Neural progenitor cell (in vitro differentiated cells): ENCODE data around the gene SLC5A11. TPM values are rescaled to one million over a fixed set of nuclear protein-coding genes. Genes with fewer than 3 reads are reported as not detected.

ENCODE experiments used
- DNase-seq: peaks from one replicate; pipeline ENCODE4 v3.0.0-alpha.2; 2016; ENCODE audit warnings: low spot score
- H2AFZ ChIP-seq: fragments of 200-600 bp; sonication (generic); replicated peaks from 2 replicates; pipeline ENCODE4 v1.6.1; 2016; ENCODE audit warnings: antibody characterized with exemption
- H3F3A ChIP-seq: fragments of 200-600 bp; sonication (generic); 2 replicates; pipeline ENCODE4 v1.6.1; 2016; ENCODE audit warnings: antibody characterized with exemption, low read depth
- H3K27ac ChIP-seq: fragments of 200-600 bp; sonication (generic); 2 replicates; pipeline ENCODE4 v1.5.1; 2016; ENCODE audit warnings: mild to moderate bottlenecking
- H3K27me3 ChIP-seq: fragments of 200-600 bp; sonication (generic); 2 replicates; pipeline ENCODE4 v1.6.1; 2016; ENCODE audit warnings: mild to moderate bottlenecking, moderate library complexity
- H3K36me3 ChIP-seq: fragments of 200-600 bp; sonication (generic); 2 replicates; pipeline ENCODE4 v1.5.1; 2016
- H3K4me1 ChIP-seq: fragments of 200-600 bp; sonication (generic); 2 replicates; pipeline ENCODE4 v1.6.1; 2016; ENCODE audit warnings: mixed run types
- H3K4me2 ChIP-seq: fragments of 200-600 bp; sonication (generic); 2 replicates; pipeline ENCODE4 v1.6.1; 2016
- H3K4me3 ChIP-seq: fragments of 200-600 bp; sonication (generic); 2 replicates; pipeline ENCODE4 v1.5.1; 2016
- H3K79me2 ChIP-seq: fragments of 200-600 bp; sonication (generic); 2 replicates; pipeline ENCODE4 v1.6.1; 2016; ENCODE audit warnings: low read depth
- H3K9ac ChIP-seq: fragments of 200-600 bp; sonication (generic); 2 replicates; pipeline ENCODE4 v1.6.1; 2016
- H3K9me3 ChIP-seq: fragments of 200-600 bp; sonication (generic); 2 replicates; pipeline ENCODE4 v1.5.1; 2016; ENCODE audit warnings: low read depth
- H4K20me1 ChIP-seq: fragments of 200-600 bp; sonication (generic); 2 replicates; pipeline ENCODE4 v1.6.1; 2016; ENCODE audit warnings: low read depth
- H3K27ac Mint-ChIP-seq: 3 replicates; pipeline ENCODE4 v1.8.0; 2021; ENCODE audit warnings: mixed read lengths
- H3K27me3 Mint-ChIP-seq: 2 replicates; pipeline ENCODE4 v1.8.0; 2022; ENCODE audit warnings: low read depth, mild to moderate bottlenecking, inconsistent platforms, moderate library complexity, mixed read lengths; ENCODE audit not compliant: insufficient read depth
- H3K36me3 Mint-ChIP-seq: 3 replicates; pipeline ENCODE4 v1.8.0; 2021; ENCODE audit warnings: mixed read lengths
- H3K4me1 Mint-ChIP-seq: 3 replicates; pipeline ENCODE4 v1.8.0; 2021; ENCODE audit warnings: mixed read lengths
- H3K4me3 Mint-ChIP-seq: 3 replicates; pipeline ENCODE4 v1.8.0; 2021; ENCODE audit warnings: mild to moderate bottlenecking, moderate library complexity, mixed read lengths
- H3K9me3 Mint-ChIP-seq: 3 replicates; pipeline ENCODE4 v1.8.0; 2020; ENCODE audit warnings: mixed read lengths
- CTCF ChIP-seq: fragments of 200-600 bp; sonication (generic); IDR thresholded peaks from 2 replicates; pipeline ENCODE4 v1.5.1; 2017; ENCODE audit warnings: antibody characterized with exemption, mild to moderate bottlenecking
- EZH2 ChIP-seq: fragments of 200-600 bp; sonication (generic); IDR thresholded peaks from 2 replicates; pipeline ENCODE4 v1.6.1; 2017; ENCODE audit warnings: antibody characterized with exemption, mild to moderate bottlenecking, moderate library complexity
- EZH2phosphoT487 ChIP-seq: fragments of 200-600 bp; sonication (generic); IDR thresholded peaks from 2 replicates; pipeline ENCODE4 v1.6.1; 2017; ENCODE audit warnings: antibody characterized with exemption
- total RNA-seq: library from RNA; depleted of rRNA; stranded (reverse); fragments of >200 nt; gene quantifications from 2 replicates; pipeline ENCODE4 v1.2.3, GENCODE V29; 2015; ENCODE audit warnings: low replicate concordance

Gene SLC5A11
- total RNA-seq, 1 donor from 2014 or later: not detected

- no peak overlapping the region for H3K27ac ChIP-seq
- no peaks in the 10 kb centered on the region for H3K4me1 ChIP-seq
- no peak overlapping the region for H3K27ac Mint-ChIP-seq
- no peaks in the 10 kb centered on the region for H3K36me3 ChIP-seq
- H3K27me3 Mint-ChIP-seq: peaks cover 2% of the 10 kb centered on the region
- H3K4me2 ChIP-seq: no peak overlapping the region
- no peaks in the 10 kb centered on the region for H3K79me2 ChIP-seq
- no peaks in the 10 kb centered on the region for H3F3A ChIP-seq
- no peaks in the 10 kb centered on the region for H3K9me3 Mint-ChIP-seq
- H3K9me3 ChIP-seq: no peaks in the 10 kb centered on the region
- DNase-seq: no peak
- H2AFZ ChIP-seq: no peak overlapping the region
- no peaks in the 10 kb centered on the region for H4K20me1 ChIP-seq
- no peaks in the 10 kb centered on the region for H3K4me1 Mint-ChIP-seq
- H3K36me3 Mint-ChIP-seq: no peaks in the 10 kb centered on the region
- no peak overlapping the region for H3K9ac ChIP-seq
- TF ChIP-seq CTCF (no peak), EZH2phosphoT487 (no peak), EZH2 (no peak)
- no peak overlapping the region for H3K4me3 ChIP-seq
- no peak overlapping the region for H3K4me3 Mint-ChIP-seq
- H3K27me3 ChIP-seq: no peaks in the 10 kb centered on the region
These were observed 7.1 kb upstream of the SLC5A11 start for GRCh38 chr16:24838554-24839266.

GRCh38 chr16:24839347-24839972 is 6.3 kb upstream of the SLC5A11 start:
- Histone ChIP-seq H3K36me3 (no peaks in the 10 kb centered on the region), H3K4me2 (no peak overlapping the region), H3K9me3 (no peaks in the 10 kb centered on the region), H3F3A (no peaks in the 10 kb centered on the region), H4K20me1 (no peaks in the 10 kb centered on the region), H3K27ac (no peak overlapping the region), H3K4me1 (no peaks in the 10 kb centered on the region), H3K27me3 (no peaks in the 10 kb centered on the region), H3K79me2 (no peaks in the 10 kb centered on the region), H2AFZ (no peak overlapping the region), H3K9ac (no peak overlapping the region), H3K4me3 (no peak overlapping the region)
- no peaks in the 10 kb centered on the region for H3K36me3 Mint-ChIP-seq
- no peak for DNase-seq
- H3K4me1 Mint-ChIP-seq: no peaks in the 10 kb centered on the region
- H3K27ac Mint-ChIP-seq: no peak overlapping the region
- no peak overlapping the region for H3K4me3 Mint-ChIP-seq
- no peaks in the 10 kb centered on the region for H3K9me3 Mint-ChIP-seq
- H3K27me3 Mint-ChIP-seq: peaks cover 2% of the 10 kb centered on the region
- TF ChIP-seq CTCF: no peak
- no peak for TF ChIP-seq EZH2phosphoT487
- TF ChIP-seq EZH2: no peak

- Histone ChIP-seq H2AFZ (no peak overlapping the region), H3K27ac (no peak overlapping the region), H3K27me3 (no peaks in the 10 kb centered on the region), H3K9me3 (no peaks in the 10 kb centered on the region), H3K9ac (no peak overlapping the region), H3F3A (no peaks in the 10 kb centered on the region), H4K20me1 (no peaks in the 10 kb centered on the region), H3K36me3 (no peaks in the 10 kb centered on the region), H3K4me3 (no peak overlapping the region), H3K79me2 (no peaks in the 10 kb centered on the region), H3K4me1 (no peaks in the 10 kb centered on the region), H3K4me2 (no peak overlapping the region)
- TF ChIP-seq EZH2phosphoT487: no peak
- TF ChIP-seq CTCF: no peak
- no peak for TF ChIP-seq EZH2
- Mint-ChIP-seq H3K27me3 (peaks cover 2% of the 10 kb centered on the region), H3K4me1 (no peaks in the 10 kb centered on the region), H3K36me3 (no peaks in the 10 kb centered on the region), H3K27ac (no peak overlapping the region), H3K9me3 (no peaks in the 10 kb centered on the region), H3K4me3 (no peak overlapping the region)
- no peak for DNase-seq
These were observed 4.5 kb upstream of the SLC5A11 start for GRCh38 chr16:24841291-24841690.
